C4-2B (cell line): ENCODE data around the gene GSS.

Source experiments
- H3K27ac ChIP-seq: fragments of 450-650 bp; 2 replicates; pipeline ENCODE4 v1.5.1; 2017
- ZFX ChIP-seq: fragments of 450-650 bp; IDR thresholded peaks from 2 replicates; pipeline ENCODE4 v1.6.1; 2017
- TF ChIP-seq, protein P1 (sequence below): fragments of 450-650 bp; conservative IDR thresholded peaks from 2 replicates; pipeline ENCODE4 v1.5.1; 2017; ENCODE audit warnings: mild to moderate bottlenecking

GSS gene

DNA sequence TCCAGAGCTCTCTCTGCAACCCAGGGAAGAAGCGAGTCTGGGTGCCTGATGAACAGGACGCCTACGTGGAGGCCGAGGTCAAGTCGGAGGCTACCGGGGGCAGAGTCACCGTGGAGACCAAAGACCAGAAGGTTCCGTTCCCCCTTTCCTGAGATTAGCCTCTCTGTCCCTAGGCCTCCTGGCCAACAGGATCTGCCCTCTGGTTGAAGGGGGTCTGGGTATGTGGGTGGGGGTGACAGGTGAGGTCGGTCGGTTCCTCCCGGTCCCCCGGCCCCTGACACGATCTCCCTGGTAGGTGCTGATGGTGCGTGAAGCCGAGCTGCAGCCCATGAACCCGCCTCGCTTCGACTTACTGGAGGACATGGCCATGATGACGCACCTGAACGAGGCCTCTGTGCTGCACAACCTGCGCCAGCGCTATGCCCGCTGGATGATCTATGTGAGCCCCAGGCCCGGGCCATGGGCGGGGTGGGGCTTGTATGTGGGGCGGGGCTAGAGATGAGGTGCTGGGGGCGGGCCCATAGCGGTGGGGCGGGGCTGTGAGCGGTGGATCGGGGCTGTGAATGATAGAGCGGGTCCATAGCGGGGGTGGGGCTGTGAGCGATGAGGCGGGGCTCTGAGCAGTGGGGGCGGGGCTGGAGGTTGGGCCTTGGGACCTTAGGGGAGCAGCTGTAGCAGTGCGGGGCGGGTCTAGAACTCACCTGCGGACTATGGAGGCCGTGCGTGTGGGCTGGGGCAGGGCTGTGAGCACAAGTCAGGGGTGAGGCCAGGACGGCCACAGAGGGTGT is 24.0 kb upstream of the GSS start:
- no peak overlapping the region for H3K27ac ChIP-seq
- TF ChIP-seq, protein P1, sequence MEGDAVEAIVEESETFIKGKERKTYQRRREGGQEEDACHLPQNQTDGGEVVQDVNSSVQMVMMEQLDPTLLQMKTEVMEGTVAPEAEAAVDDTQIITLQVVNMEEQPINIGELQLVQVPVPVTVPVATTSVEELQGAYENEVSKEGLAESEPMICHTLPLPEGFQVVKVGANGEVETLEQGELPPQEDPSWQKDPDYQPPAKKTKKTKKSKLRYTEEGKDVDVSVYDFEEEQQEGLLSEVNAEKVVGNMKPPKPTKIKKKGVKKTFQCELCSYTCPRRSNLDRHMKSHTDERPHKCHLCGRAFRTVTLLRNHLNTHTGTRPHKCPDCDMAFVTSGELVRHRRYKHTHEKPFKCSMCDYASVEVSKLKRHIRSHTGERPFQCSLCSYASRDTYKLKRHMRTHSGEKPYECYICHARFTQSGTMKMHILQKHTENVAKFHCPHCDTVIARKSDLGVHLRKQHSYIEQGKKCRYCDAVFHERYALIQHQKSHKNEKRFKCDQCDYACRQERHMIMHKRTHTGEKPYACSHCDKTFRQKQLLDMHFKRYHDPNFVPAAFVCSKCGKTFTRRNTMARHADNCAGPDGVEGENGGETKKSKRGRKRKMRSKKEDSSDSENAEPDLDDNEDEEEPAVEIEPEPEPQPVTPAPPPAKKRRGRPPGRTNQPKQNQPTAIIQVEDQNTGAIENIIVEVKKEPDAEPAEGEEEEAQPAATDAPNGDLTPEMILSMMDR, result no peak
- TF ChIP-seq ZFX, result no peak

DNA sequence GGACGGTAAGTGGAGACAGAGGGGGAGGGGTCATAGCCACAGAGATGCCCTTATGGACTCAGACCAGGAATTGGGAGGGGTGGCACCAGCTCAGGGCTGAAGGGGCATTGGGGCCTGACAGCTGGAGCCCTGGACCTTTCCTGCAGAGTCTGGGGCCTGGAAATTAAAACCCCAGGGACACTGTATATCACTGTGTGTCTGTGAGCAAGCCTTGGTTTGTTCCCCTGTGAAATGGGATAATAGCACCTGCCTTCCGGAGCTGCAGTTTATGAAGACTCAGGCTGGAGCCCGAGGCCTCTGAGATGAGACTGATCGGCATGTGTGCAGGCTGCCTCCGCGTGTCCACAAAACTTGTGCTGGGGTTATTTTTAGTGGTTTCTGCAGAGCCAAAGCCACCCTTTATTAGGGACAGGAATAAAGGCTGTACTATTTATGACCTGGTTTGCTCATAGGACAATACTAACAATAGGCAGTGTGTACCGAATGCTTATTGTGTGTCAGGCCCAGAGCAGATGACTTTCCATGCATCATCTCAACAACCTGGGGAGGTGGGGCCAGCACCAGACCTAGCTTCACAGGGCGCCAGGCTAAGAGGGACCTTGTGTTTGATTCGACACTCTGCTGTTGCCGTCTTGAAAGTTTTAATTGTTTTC is 22.6 kb upstream of the GSS start:
- TF ChIP-seq, protein P1, result no peak
- no peak for TF ChIP-seq ZFX
- no peak overlapping the region for H3K27ac ChIP-seq

DNA sequence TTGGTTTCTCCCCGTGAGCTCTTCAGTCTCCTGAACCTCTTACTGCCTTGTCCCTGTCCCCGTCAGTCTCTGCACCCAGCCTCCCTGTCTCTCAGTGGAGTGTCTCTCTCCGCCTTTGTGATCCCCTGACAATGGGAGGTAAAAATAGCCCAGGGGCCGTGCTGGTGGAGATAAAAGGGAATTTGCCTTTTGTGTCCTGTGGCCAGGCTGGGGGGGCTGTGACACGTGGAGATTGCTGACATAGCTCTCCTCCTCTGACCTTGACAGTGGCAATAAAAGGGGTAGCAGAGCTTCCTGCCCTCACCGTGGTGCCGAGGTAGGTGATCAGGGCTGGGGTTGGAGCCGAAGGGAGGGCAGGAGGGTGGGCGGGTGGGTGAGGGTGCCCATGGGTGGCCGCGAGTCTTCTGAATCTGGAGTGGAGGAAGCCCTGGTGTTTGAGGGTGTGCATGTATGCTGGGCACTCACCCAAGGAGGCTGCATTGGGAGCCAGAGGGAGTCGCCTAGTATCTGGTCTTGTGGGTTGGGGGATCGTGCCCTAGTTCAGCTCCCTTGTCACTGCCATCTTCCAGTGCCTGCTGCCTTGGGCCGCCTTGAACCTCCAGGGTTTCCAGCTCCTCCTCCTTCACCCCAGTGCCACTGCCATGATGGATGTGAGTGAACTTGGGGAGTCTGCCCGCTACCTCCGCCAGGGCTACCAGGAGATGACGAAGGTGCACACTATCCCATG is 21.9 kb upstream of the GSS start:
- TF ChIP-seq, protein P1, result no peak
- TF ChIP-seq ZFX, result no peak
- no peak overlapping the region for H3K27ac ChIP-seq

DNA sequence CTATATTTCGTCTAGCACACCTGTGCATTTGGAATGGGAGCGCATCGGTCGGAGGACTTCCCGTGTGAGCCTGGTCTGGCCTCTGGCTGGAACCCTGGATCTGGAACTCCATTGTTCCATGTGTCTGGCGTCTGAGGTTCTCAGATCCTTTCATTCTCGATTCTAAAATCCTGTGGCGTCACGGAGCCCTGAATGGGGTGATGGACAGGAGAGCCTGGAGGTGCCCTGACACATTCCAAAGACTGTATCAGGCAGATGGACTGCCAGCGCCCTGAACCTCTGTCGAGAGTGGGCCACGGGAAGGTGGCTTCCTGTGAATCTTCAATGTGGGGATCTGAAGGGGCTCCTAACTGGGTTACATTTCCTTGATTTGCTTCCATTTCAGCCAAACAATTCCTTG is 20.7 kb upstream of the GSS start:
- TF ChIP-seq ZFX, result no peak
- TF ChIP-seq, protein P1, result no peak

DNA sequence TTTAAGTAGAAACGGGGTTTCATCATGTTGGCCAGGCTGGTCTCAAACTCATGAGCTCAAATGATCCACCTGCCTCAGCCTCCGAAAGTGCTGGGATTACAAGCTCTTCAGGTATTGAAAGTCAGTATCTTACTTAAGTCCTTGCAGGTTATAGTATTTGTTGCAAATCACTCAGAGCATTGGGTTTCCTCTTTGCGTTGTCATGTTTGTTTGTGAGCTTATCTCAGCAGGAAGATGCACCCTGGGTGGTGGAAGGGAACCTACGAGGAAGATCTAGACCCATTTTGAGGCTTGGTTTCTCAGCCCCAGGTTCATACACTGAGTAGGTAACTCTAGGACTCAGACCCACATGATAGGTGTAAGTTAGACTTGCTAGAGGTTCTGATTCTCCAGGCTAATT is 18.6 kb upstream of the GSS start:
- TF ChIP-seq, protein P1, result no peak
- no peak for TF ChIP-seq ZFX
- H3K27ac ChIP-seq, result no peak overlapping the region

More for the DNA sequence above, 20.7 kb upstream of the GSS start:
- no peak overlapping the region for H3K27ac ChIP-seq

DNA sequence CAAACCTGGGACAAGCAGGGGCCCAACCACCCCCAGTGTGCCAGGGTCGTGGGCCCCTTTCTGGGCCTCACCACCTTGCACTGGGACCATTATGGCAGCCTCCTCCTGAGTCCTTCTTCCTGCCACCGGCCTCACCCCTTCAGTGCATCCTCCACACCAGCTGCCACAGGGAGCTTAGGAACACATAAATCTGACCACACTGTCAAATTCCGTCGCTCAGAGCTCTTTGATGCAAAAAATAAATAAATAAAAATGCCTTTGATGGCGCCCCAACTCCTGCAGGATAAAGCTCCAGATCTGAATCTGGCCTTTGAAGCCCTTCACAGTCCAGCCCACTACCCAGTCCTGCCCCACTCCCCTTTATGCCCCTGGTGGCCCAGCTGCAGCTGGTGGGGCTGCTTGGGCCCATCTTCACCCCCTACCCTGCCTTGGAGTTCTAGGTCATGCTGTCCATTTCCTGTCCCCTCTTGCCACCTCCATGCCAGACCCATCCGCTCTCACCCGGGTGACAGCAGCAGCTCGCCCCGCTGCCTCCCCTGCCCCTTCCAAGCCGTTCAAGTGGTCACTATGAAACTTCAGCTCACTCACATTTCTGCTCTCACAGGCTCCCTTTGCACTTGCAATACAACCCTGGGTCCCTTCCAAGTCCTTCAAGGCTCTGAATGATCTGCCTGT is 16.1 kb upstream of the GSS start:
- TF ChIP-seq, protein P1, result no peak
- no peak for TF ChIP-seq ZFX
- no peak overlapping the region for H3K27ac ChIP-seq
